GM12873 (cell line): ENCODE data around the gene HDAC7.

Experiments
- TF ChIP-seq, protein P1 (sequence below): IDR thresholded peaks from 2 replicates; pipeline ENCODE4 v1.5.1; 2012; ENCODE audit warnings: low read depth, mild to moderate bottlenecking, moderate library complexity, low read length, control low read depth; ENCODE audit not compliant: insufficient read depth; ENCODE audit errors: missing control alignments

Gene HDAC7

DNA sequence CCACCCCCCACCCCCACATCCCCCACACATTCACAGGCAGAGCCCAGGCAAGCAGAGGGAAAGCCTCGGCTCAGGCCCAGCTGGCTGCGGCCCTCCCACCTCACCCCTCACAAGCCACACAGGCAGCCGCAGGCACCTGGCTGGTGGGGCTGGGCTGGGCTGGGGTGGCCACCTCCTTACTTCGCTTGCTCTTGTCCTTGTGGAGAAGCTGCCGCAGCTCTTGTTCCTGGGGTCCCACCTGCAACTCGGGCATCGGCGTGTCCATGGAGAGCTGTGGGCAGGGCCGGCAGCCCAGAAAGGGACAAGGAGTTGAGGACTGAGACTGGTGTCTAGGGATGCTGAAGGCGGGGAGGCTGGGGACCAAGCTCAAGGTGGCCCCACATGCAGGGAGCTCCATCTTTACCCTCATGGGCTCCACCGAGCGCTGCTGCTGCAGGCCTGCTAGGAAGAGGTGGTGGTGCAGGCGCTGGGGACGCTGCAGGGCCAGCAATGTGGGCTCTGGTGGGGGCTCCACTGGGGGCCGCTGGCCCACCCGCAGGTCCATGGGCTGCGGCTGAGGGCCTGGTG is 21.2 kb downstream of the HDAC7 start:
- TF ChIP-seq, protein P1, sequence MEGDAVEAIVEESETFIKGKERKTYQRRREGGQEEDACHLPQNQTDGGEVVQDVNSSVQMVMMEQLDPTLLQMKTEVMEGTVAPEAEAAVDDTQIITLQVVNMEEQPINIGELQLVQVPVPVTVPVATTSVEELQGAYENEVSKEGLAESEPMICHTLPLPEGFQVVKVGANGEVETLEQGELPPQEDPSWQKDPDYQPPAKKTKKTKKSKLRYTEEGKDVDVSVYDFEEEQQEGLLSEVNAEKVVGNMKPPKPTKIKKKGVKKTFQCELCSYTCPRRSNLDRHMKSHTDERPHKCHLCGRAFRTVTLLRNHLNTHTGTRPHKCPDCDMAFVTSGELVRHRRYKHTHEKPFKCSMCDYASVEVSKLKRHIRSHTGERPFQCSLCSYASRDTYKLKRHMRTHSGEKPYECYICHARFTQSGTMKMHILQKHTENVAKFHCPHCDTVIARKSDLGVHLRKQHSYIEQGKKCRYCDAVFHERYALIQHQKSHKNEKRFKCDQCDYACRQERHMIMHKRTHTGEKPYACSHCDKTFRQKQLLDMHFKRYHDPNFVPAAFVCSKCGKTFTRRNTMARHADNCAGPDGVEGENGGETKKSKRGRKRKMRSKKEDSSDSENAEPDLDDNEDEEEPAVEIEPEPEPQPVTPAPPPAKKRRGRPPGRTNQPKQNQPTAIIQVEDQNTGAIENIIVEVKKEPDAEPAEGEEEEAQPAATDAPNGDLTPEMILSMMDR = no peak

DNA sequence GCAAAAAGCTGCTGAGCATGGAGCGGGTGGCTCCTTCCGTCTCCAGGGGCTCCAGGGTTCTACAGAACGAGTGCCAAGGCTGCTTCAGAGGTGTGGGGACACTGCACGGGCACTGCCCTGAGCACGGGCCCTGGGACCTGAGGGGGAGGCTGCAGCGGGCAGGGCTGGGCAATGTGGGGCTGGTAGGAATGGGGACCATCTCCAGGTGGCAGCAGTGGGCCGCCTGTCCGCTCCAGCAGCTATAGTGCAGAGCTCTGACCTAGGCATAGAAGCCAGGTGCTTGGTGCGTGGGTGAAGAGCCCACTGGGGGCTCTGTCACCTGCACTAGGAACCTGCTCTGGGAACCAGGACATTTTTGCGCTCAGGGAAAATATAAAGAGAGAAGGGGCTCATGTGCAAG is 22.3 kb downstream of the HDAC7 start:
- TF ChIP-seq, protein P1 = peak; percentile 74

- TF ChIP-seq, protein P1 = no peak
Measured at GRCh38 chr12:47795814-47796411, 23.8 kb downstream of the HDAC7 start.

- TF ChIP-seq, protein P1 = no peak
Measured at GRCh38 chr12:47795121-47795813, 24.4 kb downstream of the HDAC7 start.

DNA sequence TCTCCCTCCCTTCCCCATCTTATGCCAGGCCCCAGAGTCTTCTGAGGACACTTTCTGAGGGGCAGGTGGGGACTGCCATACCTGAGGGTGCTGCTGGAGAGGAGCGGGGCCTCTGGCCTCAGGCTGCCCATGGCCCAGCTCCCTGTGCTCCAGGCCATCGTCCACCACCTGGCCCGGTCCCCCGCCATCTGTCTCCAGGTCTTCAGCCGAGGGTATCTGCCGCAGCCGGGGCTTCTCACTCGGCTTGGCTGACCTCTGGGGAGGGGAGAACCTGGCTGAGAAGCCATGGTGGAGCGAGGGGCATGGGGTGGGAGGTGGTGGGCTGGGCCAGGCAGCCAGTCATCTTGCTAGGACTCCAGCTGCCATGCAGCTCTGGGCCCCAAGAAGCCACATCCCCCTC is 25.0 kb downstream of the HDAC7 start:
- TF ChIP-seq, protein P1 = no peak

- TF ChIP-seq, protein P1 = no peak
Measured at GRCh38 chr12:47793015-47793681, 26.6 kb downstream of the HDAC7 start.

- TF ChIP-seq, protein P1 = no peak
Measured at GRCh38 chr12:47791874-47792273, 27.8 kb downstream of the HDAC7 start.
